ENCODE data around the gene CCDC158. TPM values are rescaled to one million over a fixed set of nuclear protein-coding genes. Genes with fewer than 3 reads are reported as not detected.

CCDC158 gene
- total and polyA plus RNA-seq, 12 donors, result 0.01 to 1.0 (median 0.29) TPM

GRCh38 chr4:76453232-76453631, 32.3 kb upstream of the CCDC158 start:
- no peaks in the 10 kb centered on the region for H3K36me3 ChIP-seq
- WGBS, 2 donors, result 84 to 91% methylated on average over 2 of the region's 2 CpGs
- H3K4me1 ChIP-seq, result peaks cover 0 to 5% (median 0%) of the 10 kb centered on the region in 9 donors
- no peak overlapping the region for H3K4me3 ChIP-seq
- H3K9me3 ChIP-seq, result no peaks in the 10 kb centered on the region
- H3K27me3 ChIP-seq, result no peaks in the 10 kb centered on the region
- intact Hi-C loops (cut with DNase I), result no loop called here
- ATAC-seq, result no peak
- H3K27ac ChIP-seq, result no peak overlapping the region
- TF ChIP-seq, protein P1, sequence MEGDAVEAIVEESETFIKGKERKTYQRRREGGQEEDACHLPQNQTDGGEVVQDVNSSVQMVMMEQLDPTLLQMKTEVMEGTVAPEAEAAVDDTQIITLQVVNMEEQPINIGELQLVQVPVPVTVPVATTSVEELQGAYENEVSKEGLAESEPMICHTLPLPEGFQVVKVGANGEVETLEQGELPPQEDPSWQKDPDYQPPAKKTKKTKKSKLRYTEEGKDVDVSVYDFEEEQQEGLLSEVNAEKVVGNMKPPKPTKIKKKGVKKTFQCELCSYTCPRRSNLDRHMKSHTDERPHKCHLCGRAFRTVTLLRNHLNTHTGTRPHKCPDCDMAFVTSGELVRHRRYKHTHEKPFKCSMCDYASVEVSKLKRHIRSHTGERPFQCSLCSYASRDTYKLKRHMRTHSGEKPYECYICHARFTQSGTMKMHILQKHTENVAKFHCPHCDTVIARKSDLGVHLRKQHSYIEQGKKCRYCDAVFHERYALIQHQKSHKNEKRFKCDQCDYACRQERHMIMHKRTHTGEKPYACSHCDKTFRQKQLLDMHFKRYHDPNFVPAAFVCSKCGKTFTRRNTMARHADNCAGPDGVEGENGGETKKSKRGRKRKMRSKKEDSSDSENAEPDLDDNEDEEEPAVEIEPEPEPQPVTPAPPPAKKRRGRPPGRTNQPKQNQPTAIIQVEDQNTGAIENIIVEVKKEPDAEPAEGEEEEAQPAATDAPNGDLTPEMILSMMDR (IDR thresholded peaks at IDR 0.05), result no peak
- no peak for DNase-seq

DNA sequence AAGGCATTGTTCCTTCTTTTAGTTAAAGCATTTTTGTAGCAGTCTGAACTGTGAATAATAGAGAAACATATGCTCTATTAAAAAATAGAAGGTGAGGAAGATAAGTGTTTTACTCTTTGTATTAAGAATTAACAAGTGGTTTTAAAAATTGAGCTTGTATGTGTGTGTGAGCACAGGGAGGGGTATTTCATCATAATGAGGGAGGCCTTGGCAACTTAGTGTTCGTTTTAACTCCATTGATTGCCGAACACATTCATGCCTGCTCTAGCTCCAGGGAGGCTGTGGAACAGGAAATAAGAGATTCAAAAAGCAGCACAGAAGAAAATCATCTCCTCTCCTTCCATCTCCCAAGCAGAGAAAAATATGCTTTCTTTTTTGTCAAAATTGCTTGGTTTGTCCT, 28.9 kb upstream of the CCDC158 start:
- Histone ChIP-seq H3K27ac (peak overlapping the region in 3 of 10 donors; percentile 17 to 56 (median 41)), H3K4me1 (peaks cover 0 to 14% (median 5%) of the 10 kb centered on the region in 9 donors), H3K4me3 (no peak overlapping the region), H3K27me3 (no peaks in the 10 kb centered on the region), H3K36me3 (no peaks in the 10 kb centered on the region), H3K9me3 (no peaks in the 10 kb centered on the region)
- intact Hi-C loops (cut with DNase I), result loop anchor here in 1 of 10 donors (5.0 kb wide), 1 partner anchor 37 kb away; no protein-coding TSS in a partner anchor
- 35 to 55% methylated on average over 2 of the region's 2 CpGs for WGBS, 2 donors
- TF ChIP-seq, protein P1 (IDR thresholded peaks at IDR 0.05), result no peak
- ATAC-seq, result peak in 3 of 8 donors; percentile 55 to 80 (median 58)
- no peak for DNase-seq

DNA sequence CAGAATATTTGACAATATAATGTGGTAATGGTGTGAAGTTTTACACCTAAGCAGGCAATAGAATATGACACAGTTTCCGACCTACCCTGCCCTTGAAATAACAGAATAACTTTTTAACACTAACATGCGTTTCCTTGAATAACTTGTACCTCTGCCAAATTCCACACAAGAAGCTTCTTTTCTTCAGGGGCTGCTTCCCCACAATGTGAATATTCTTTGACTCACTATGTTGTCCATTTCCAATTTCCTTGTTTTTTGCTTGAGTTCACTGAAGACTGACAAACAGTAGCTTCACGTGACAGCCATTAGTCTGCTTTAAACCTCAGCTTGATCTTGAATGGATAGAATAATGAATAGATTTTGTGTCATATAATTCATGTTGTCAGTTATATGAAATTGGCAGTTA, 28.4 kb upstream of the CCDC158 start:
- intact Hi-C loops (cut with DNase I), result loop anchor here in 1 of 10 donors (5.0 kb wide), 1 partner anchor 38 kb away; no protein-coding TSS in a partner anchor
- no peaks in the 10 kb centered on the region for H3K27me3 ChIP-seq
- ATAC-seq (no peak), DNase-seq (no peak)
- H3K4me1 ChIP-seq, result peaks cover 0 to 14% (median 5%) of the 10 kb centered on the region in 9 donors
- TF ChIP-seq, protein P1 (IDR thresholded peaks at IDR 0.05), result no peak
- 23 to 30% methylated on average over 3 of the region's 3 CpGs for WGBS, 2 donors
- H3K4me3 ChIP-seq, result no peak overlapping the region
- H3K27ac ChIP-seq, result peak overlapping the region in 4 of 10 donors; percentile 6 to 56 (median 29)
- H3K9me3 ChIP-seq, result no peaks in the 10 kb centered on the region
- no peaks in the 10 kb centered on the region for H3K36me3 ChIP-seq

GRCh38 chr4:76448211-76448610, 27.3 kb upstream of the CCDC158 start:
- Histone ChIP-seq H3K27ac (no peak overlapping the region), H3K4me3 (no peak overlapping the region), H3K4me1 (peaks cover 0 to 14% (median 5%) of the 10 kb centered on the region in 9 donors), H3K36me3 (no peaks in the 10 kb centered on the region), H3K27me3 (no peaks in the 10 kb centered on the region), H3K9me3 (no peaks in the 10 kb centered on the region)
- WGBS, 2 donors, result 69 to 74% methylated on average over 3 of the region's 3 CpGs
- intact Hi-C loops (cut with DNase I), result loop anchor here in 1 of 10 donors (5.0 kb wide), 1 partner anchor 39 kb away; no protein-coding TSS in a partner anchor
- DNase-seq (no peak), ATAC-seq (no peak)
- TF ChIP-seq, protein P1 (IDR thresholded peaks at IDR 0.05), result no peak
